B cell (primary cell): ENCODE results near the gene ANK3. TPM values are rescaled to one million over a fixed set of nuclear protein-coding genes. Genes with fewer than 3 reads are reported as not detected.

ENCODE experiments used
- ATAC-seq: fragments of 200-7000 bp; cut with Tn5 transposase; one replicate; pipeline ENCODE4 v1.10.0; 2021; ENCODE audit warnings: low read depth, mild to moderate bottlenecking, moderate number of reproducible peaks, moderate library complexity
- CTCF ChIA-PET: fragments of 350-600 bp; sonication (Branson Sonifier 250); formaldehyde crosslinking; loops from one replicate; lab custom pipeline; 2021; ENCODE audit warnings: antibody characterized with exemption, inconsistent platforms; lab: Charles Lee
- POLR2A ChIA-PET: fragments of 350-600 bp; sonication (Branson Sonifier 250); formaldehyde crosslinking; loops from one replicate; lab custom pipeline; 2021; ENCODE audit warnings: antibody characterized with exemption; lab: Charles Lee
- DNase-seq: peaks from one replicate; pipeline ENCODE4 v3.0.0; 2013
- H2AFZ ChIP-seq: 2 replicates; pipeline ENCODE4 v1.6.1; 2012; ENCODE audit warnings: mild to moderate bottlenecking, low read depth, low read length; ENCODE audit not compliant: insufficient read depth, poor library complexity, severe bottlenecking
- H3K27ac ChIP-seq, 2 donors: 1 replicate in 1 of 2; 2 replicates in 1 of 2; pipeline ENCODE4 v1.5.1; 2012 to 2013; ENCODE audit warnings: low read length in 2 of 2, mild to moderate bottlenecking in 2 of 2, moderate library complexity in 1 of 2
- H3K27me3 ChIP-seq, 4 experiments: fragments of 200-600 bp in 1 of 4; sonication (generic) in 1 of 4; replicated peaks in 1 of 4; 1 replicate in 2 of 4; 2 replicates in 2 of 4; pipeline versions ENCODE4 v1.6.1 to v1.7.0; 2013 to 2016; ENCODE audit warnings: low read length in 3 of 4, mild to moderate bottlenecking in 2 of 4, mixed read lengths in 1 of 4, moderate library complexity in 1 of 4; ENCODE audit not compliant: insufficient read depth in 4 of 4, control insufficient read depth in 3 of 4; ENCODE audit errors: control extremely low read depth in 1 of 4
- H3K36me3 ChIP-seq, 2 experiments: replicated peaks in 1 of 2; 1 replicate in 1 of 2; 2 replicates in 1 of 2; pipeline versions ENCODE4 v1.6.1 to v1.7.1; 2013; ENCODE audit warnings: low read length in 1 of 2; ENCODE audit not compliant: insufficient read depth in 2 of 2, control insufficient read depth in 1 of 2; ENCODE audit errors: control extremely low read depth in 1 of 2, extremely low read depth in 1 of 2
- H3K4me1 ChIP-seq, 2 donors: fragments of 200-600 bp in 1 of 2; sonication (generic) in 1 of 2; 1 replicate in 1 of 2; 2 replicates in 1 of 2; pipeline versions ENCODE4 v1.5.1 to v1.6.1; 2013 to 2017; ENCODE audit warnings: low read length in 2 of 2; ENCODE audit not compliant: control insufficient read depth in 2 of 2, insufficient read depth in 2 of 2
- H3K4me2 ChIP-seq: replicated peaks from 2 replicates; pipeline ENCODE3; 2012; ENCODE audit warnings: mild to moderate bottlenecking, low read depth, low read length; ENCODE audit not compliant: poor library complexity, severe bottlenecking
- H3K4me3 ChIP-seq, 5 experiments: fragments of 200-600 bp in 1 of 5; sonication (generic) in 1 of 5; 1 replicate in 3 of 5; 2 replicates in 2 of 5; pipeline versions ENCODE4 v1.5.1 to v1.7.0; 2011 to 2016; ENCODE audit warnings: low read length in 4 of 5, mild to moderate bottlenecking in 4 of 5, low read depth in 2 of 5, control low read depth in 1 of 5, moderate library complexity in 1 of 5; ENCODE audit not compliant: insufficient read depth in 1 of 5; ENCODE audit errors: control extremely low read depth in 1 of 5, extremely low read depth in 1 of 5
- H3K79me2 ChIP-seq: fragments of 200-600 bp; sonication (generic); one replicate; pipeline ENCODE4 v1.6.0; 2016; ENCODE audit warnings: low read length; ENCODE audit not compliant: control insufficient read depth, insufficient read depth
- H3K9ac ChIP-seq: fragments of 200-600 bp; sonication (generic); 2 replicates; pipeline ENCODE4 v1.6.1; 2017; ENCODE audit warnings: mild to moderate bottlenecking, low read length, moderate library complexity
- H3K9me3 ChIP-seq, 3 donors: one replicate each; pipeline versions ENCODE4 v1.6.1 to v1.7.1; 2013; ENCODE audit warnings: low read length in 2 of 3; ENCODE audit not compliant: control insufficient read depth in 2 of 3, insufficient read depth in 1 of 3; ENCODE audit errors: control extremely low read depth in 1 of 3
- H4K20me1 ChIP-seq: 2 replicates; pipeline ENCODE4 v1.6.0; 2012; ENCODE audit warnings: mild to moderate bottlenecking, low read length; ENCODE audit not compliant: insufficient read depth, control insufficient read depth, poor library complexity, severe bottlenecking
- H3K27ac Mint-ChIP-seq: one replicate; pipeline ENCODE4 v1.8.0; 2021; ENCODE audit warnings: mixed read lengths
- H3K27me3 Mint-ChIP-seq: one replicate; pipeline ENCODE4 v1.8.0; 2021; ENCODE audit warnings: mixed read lengths
- H3K4me1 Mint-ChIP-seq: one replicate; pipeline ENCODE4 v1.8.0; 2021; ENCODE audit warnings: mixed read lengths
- H3K4me3 Mint-ChIP-seq: one replicate; pipeline ENCODE4 v1.8.0; 2021; ENCODE audit warnings: mixed read lengths
- H3K9me3 Mint-ChIP-seq: one replicate; pipeline ENCODE4 v1.8.0; 2022; ENCODE audit warnings: mixed read lengths; ENCODE audit not compliant: insufficient read depth
- EZH2 ChIP-seq: IDR thresholded peaks from 2 replicates; pipeline ENCODE4 v1.6.1; 2012; ENCODE audit warnings: borderline replicate concordance, low read depth, mild to moderate bottlenecking, moderate library complexity, low read length; ENCODE audit not compliant: insufficient read depth, poor library complexity, severe bottlenecking
- WGBS: methylation state at CpG from one replicate; pipeline ENCODE4 v1.1.5; 2013; ENCODE audit warnings: missing lambda C conversion rate; ENCODE audit not compliant: insufficient coverage; 5-methylcytosine and 5-hydroxymethylcytosine counted together
- intact Hi-C: fragments of 100-400 bp; cut with micrococcal nuclease; formaldehyde crosslinking; loops from one replicate; pipeline ENCODE4 v1.10.0; 2022
- polyA plus RNA-seq: library from polyadenylated mRNA; depleted of rRNA; stranded (reverse); fragments of >200 nt; gene quantifications from 2 replicates; pipeline ENCODE4 v1.2.3, GENCODE V29; 2012
- total RNA-seq, 2 donors: library from RNA; stranded (reverse); fragments of 120-200 nt in 1 of 2; gene quantifications; 1 replicate in 1 of 2; 2 replicates in 1 of 2; pipeline versions ENCODE4 v1.2.3 to v1.2.4, GENCODE V29; 2013 to 2022
- TF ChIP-seq, protein P1 (sequence below): fragments of 200-600 bp; IDR thresholded peaks from one replicate; pipeline ENCODE4 v1.8.0; 2022; ENCODE audit warnings: antibody characterized with exemption, mild to moderate bottlenecking

The ANK3 gene
- total and polyA plus RNA-seq, 2 donors (not counting 1 experiment from before 2014, with no cell fraction given), result 4.9 to 21.6 TPM

GRCh38 chr10:60176925-60177324 lies 212.8 kb downstream of the ANK3 start:
- Histone ChIP-seq H3K79me2 (no peaks in the 10 kb centered on the region), H2AFZ (no peak overlapping the region), H4K20me1 (no peaks in the 10 kb centered on the region), H3K27me3 (no peaks in the 10 kb centered on the region), H3K9ac (no peak overlapping the region), H3K4me2 (no peak overlapping the region), H3K9me3 (no peaks in the 10 kb centered on the region), H3K4me1 (no peaks in the 10 kb centered on the region), H3K27ac (no peak overlapping the region), H3K4me3 (no peak overlapping the region), H3K36me3 (no peaks in the 10 kb centered on the region)
- DNase-seq (no peak), ATAC-seq (no peak)
- POLR2A ChIA-PET, result interaction anchor here (0.7 kb wide), 1 partner anchor 30 kb away, joined by 3 read pairs; no protein-coding TSS in a partner anchor
- intact Hi-C loops, result no loop called here
- TF ChIP-seq EZH2, result no peak
- TF ChIP-seq, protein P1, sequence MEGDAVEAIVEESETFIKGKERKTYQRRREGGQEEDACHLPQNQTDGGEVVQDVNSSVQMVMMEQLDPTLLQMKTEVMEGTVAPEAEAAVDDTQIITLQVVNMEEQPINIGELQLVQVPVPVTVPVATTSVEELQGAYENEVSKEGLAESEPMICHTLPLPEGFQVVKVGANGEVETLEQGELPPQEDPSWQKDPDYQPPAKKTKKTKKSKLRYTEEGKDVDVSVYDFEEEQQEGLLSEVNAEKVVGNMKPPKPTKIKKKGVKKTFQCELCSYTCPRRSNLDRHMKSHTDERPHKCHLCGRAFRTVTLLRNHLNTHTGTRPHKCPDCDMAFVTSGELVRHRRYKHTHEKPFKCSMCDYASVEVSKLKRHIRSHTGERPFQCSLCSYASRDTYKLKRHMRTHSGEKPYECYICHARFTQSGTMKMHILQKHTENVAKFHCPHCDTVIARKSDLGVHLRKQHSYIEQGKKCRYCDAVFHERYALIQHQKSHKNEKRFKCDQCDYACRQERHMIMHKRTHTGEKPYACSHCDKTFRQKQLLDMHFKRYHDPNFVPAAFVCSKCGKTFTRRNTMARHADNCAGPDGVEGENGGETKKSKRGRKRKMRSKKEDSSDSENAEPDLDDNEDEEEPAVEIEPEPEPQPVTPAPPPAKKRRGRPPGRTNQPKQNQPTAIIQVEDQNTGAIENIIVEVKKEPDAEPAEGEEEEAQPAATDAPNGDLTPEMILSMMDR, result no peak
- 100% methylated on average over 1 of the region's 3 CpGs for WGBS
- CTCF ChIA-PET, result interaction anchor here (1.1 kb wide), 1 partner anchor 77 kb away, joined by 4 read pairs; no protein-coding TSS in a partner anchor
- Mint-ChIP-seq H3K27me3 (no peaks in the 10 kb centered on the region), H3K27ac (no peak overlapping the region), H3K4me1 (no peaks in the 10 kb centered on the region), H3K9me3 (no peaks in the 10 kb centered on the region), H3K4me3 (no peak overlapping the region)

- WGBS, result 60% methylated on average over 1 of the region's 4 CpGs
- Histone ChIP-seq H4K20me1 (no peaks in the 10 kb centered on the region), H3K79me2 (no peaks in the 10 kb centered on the region), H3K4me1 (no peaks in the 10 kb centered on the region), H3K4me3 (no peak overlapping the region), H3K27ac (no peak overlapping the region), H3K4me2 (no peak overlapping the region), H3K36me3 (no peaks in the 10 kb centered on the region), H2AFZ (no peak overlapping the region), H3K9me3 (no peaks in the 10 kb centered on the region), H3K27me3 (no peaks in the 10 kb centered on the region), H3K9ac (no peak overlapping the region)
- Mint-ChIP-seq H3K27me3 (no peaks in the 10 kb centered on the region), H3K27ac (no peak overlapping the region), H3K9me3 (no peaks in the 10 kb centered on the region), H3K4me1 (no peaks in the 10 kb centered on the region), H3K4me3 (no peak overlapping the region)
- intact Hi-C loops, result no loop called here
- DNase-seq (no peak), ATAC-seq (no peak)
- ChIA-PET POLR2A (no interaction called here), CTCF (interaction anchor here (1.4 kb wide), 1 partner anchor 11 kb away, joined by 3 read pairs; no protein-coding TSS in a partner anchor)
- TF ChIP-seq, protein P1, result no peak
- TF ChIP-seq EZH2, result no peak
These were observed 214.2 kb downstream of the ANK3 start for GRCh38 chr10:60175441-60175971.
